ENCODE data around the gene CLVS2. TPM values are rescaled to one million over a fixed set of nuclear protein-coding genes. Genes with fewer than 3 reads are reported as not detected.

Gene CLVS2
- total RNA-seq, 2 experiments from 2014 or later = not detected

DNA sequence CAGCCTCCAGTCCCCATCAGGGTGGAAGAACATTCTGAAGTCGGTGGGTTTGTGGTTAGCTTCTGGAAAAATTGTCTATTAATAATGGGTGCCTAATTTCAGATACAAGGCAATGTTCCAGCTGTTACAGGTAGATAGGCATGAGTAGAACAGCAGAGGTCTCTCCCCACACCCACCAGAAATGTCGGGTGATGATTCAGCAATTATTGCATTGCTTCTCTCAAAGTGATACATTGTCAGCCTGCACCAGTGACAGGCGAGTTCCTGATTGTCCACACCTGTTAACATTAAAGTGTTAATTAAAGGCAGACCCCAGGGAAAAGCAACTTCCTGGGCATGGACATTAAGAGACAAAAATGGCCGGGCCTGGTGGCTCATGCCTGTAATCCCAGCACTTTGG, 18.9 kb upstream of the CLVS2 start:
- intact Hi-C loops (cut with DNase I, micrococcal nuclease) = no loop called here
- Mint-ChIP-seq H3K36me3 (ENCODE audit: low read depth) (no peaks in the 10 kb centered on the region), H3K9me3 (peaks cover 3% of the 10 kb centered on the region), H3K4me3 (no peak overlapping the region), H3K27ac (no peak overlapping the region), H3K27me3 (no peaks in the 10 kb centered on the region), H3K4me1 (ENCODE audit: low read depth) (no peaks in the 10 kb centered on the region)
- Histone ChIP-seq H3K36me3 (ENCODE audit: insufficient read depth, low read length) (no peaks in the 10 kb centered on the region), H3K27me3 (ENCODE audit: control insufficient read depth in 1 of 2, insufficient read depth in 2 of 2, low read length in 2 of 2) (no peaks in the 10 kb centered on the region), H3K27ac (ENCODE audit: low read depth in 1 of 2, low read length in 2 of 2) (no peak overlapping the region), H3K9me3 (ENCODE audit: control insufficient read depth in 1 of 2, insufficient read depth in 1 of 2, low read length in 2 of 2) (peaks cover 0 to 4% of the 10 kb centered on the region in 2 experiments), H3K4me1 (ENCODE audit: insufficient read depth, low read length) (no peaks in the 10 kb centered on the region), H3K4me3 (ENCODE audit: low read length) (no peak overlapping the region)
- TF ChIP-seq, protein P1, sequence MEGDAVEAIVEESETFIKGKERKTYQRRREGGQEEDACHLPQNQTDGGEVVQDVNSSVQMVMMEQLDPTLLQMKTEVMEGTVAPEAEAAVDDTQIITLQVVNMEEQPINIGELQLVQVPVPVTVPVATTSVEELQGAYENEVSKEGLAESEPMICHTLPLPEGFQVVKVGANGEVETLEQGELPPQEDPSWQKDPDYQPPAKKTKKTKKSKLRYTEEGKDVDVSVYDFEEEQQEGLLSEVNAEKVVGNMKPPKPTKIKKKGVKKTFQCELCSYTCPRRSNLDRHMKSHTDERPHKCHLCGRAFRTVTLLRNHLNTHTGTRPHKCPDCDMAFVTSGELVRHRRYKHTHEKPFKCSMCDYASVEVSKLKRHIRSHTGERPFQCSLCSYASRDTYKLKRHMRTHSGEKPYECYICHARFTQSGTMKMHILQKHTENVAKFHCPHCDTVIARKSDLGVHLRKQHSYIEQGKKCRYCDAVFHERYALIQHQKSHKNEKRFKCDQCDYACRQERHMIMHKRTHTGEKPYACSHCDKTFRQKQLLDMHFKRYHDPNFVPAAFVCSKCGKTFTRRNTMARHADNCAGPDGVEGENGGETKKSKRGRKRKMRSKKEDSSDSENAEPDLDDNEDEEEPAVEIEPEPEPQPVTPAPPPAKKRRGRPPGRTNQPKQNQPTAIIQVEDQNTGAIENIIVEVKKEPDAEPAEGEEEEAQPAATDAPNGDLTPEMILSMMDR (IDR thresholded peaks at IDR 0.05) = no peak
- no peak for DNase-seq
- POLR2A ChIA-PET = no interaction called here
- no peak for ATAC-seq (ENCODE audit: poor library complexity)
- CTCF ChIA-PET = no interaction called here

DNA sequence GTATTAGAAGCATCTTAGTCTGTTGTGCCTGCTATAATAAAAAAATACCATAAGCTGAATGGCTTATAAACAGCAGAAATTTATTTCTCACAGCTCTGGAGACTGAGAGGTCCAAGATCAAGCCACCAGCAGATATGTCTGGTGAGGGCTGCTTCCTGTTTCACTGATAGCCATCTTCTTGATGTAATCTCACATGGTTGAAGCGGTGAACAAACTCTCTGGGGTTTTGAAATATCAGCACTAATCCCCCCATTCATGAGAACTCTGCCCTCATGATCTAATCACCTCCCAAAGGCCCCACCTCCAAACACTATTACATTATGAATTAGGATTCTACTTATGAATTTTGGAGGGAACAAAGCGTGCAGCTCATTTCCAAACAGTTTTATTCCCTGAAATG, 11.6 kb upstream of the CLVS2 start:
- H3K4me1 ChIP-seq (ENCODE audit: insufficient read depth, low read length) = no peaks in the 10 kb centered on the region
- DNase-seq = no peak
- intact Hi-C loops (cut with DNase I, micrococcal nuclease) = no loop called here
- H3K36me3 ChIP-seq (ENCODE audit: insufficient read depth, low read length) = no peaks in the 10 kb centered on the region
- POLR2A ChIA-PET = interaction anchor here (1.1 kb wide), 1 partner anchor 10 kb away, joined by 3 read pairs; no protein-coding TSS in a partner anchor
- no peak for ATAC-seq (ENCODE audit: poor library complexity)
- H3K27me3 Mint-ChIP-seq = peaks cover 7% of the 10 kb centered on the region
- CTCF ChIA-PET = no interaction called here
- TF ChIP-seq, protein P1 (IDR thresholded peaks at IDR 0.05) = no peak
- H3K9me3 ChIP-seq (ENCODE audit: control insufficient read depth in 1 of 2, insufficient read depth in 1 of 2, low read length in 2 of 2) = peaks cover 0 to 12% of the 10 kb centered on the region in 2 experiments
- H3K27ac ChIP-seq (ENCODE audit: low read depth in 1 of 2, low read length in 2 of 2) = no peak overlapping the region
- H3K27ac Mint-ChIP-seq = no peak overlapping the region
- no peaks in the 10 kb centered on the region for H3K4me1 Mint-ChIP-seq (ENCODE audit: low read depth)
- no peaks in the 10 kb centered on the region for H3K36me3 Mint-ChIP-seq (ENCODE audit: low read depth)
- no peaks in the 10 kb centered on the region for H3K27me3 ChIP-seq (ENCODE audit: control insufficient read depth in 1 of 2, insufficient read depth in 2 of 2, low read length in 2 of 2)
- peaks cover 8% of the 10 kb centered on the region for H3K9me3 Mint-ChIP-seq
- no peak overlapping the region for H3K4me3 ChIP-seq (ENCODE audit: low read length)
- H3K4me3 Mint-ChIP-seq = no peak overlapping the region

- H3K27me3 ChIP-seq (ENCODE audit: control insufficient read depth in 1 of 2, insufficient read depth in 2 of 2, low read length in 2 of 2) = peaks cover 20 to 32% of the 10 kb centered on the region in 2 experiments
- DNase-seq = no peak
- Mint-ChIP-seq H3K27ac (no peak overlapping the region), H3K4me3 (no peak overlapping the region), H3K4me1 (ENCODE audit: low read depth) (no peaks in the 10 kb centered on the region), H3K9me3 (no peaks in the 10 kb centered on the region), H3K27me3 (peaks cover 52% of the 10 kb centered on the region), H3K36me3 (ENCODE audit: low read depth) (no peaks in the 10 kb centered on the region)
- no peak for ATAC-seq (ENCODE audit: poor library complexity)
- H3K36me3 ChIP-seq (ENCODE audit: insufficient read depth, low read length) = no peaks in the 10 kb centered on the region
- no peak overlapping the region for H3K4me3 ChIP-seq (ENCODE audit: low read length)
- intact Hi-C loops (cut with DNase I, micrococcal nuclease) = no loop called here
- no peaks in the 10 kb centered on the region for H3K4me1 ChIP-seq (ENCODE audit: insufficient read depth, low read length)
- H3K27ac ChIP-seq (ENCODE audit: low read depth in 1 of 2, low read length in 2 of 2) = no peak overlapping the region
- peaks cover 0 to 23% of the 10 kb centered on the region in 2 experiments for H3K9me3 ChIP-seq (ENCODE audit: control insufficient read depth in 1 of 2, insufficient read depth in 1 of 2, low read length in 2 of 2)
- ChIA-PET CTCF (no interaction called here), POLR2A (interaction anchor here (0.6 kb wide), 1 partner anchor 145 kb away, joined by 3 read pairs; no protein-coding TSS in a partner anchor)
- TF ChIP-seq, protein P1 (IDR thresholded peaks at IDR 0.05) = no peak
Measured at GRCh38 chr6:122994256-122994655, 1.8 kb upstream of the CLVS2 start.

Data from CD4-positive, alpha-beta T cell (primary cell).